ENCODE data around the gene NADK2.
A peak's percentile ranks its signal among the peaks of the same experiment; 100 is the strongest.

The NADK2 gene

GRCh38 chr5:36160617-36161016, 81.1 kb downstream of the NADK2 start:
- DNase-seq, result no peak

- no peak for DNase-seq
Measured at GRCh38 chr5:36158144-36158543, 83.6 kb downstream of the NADK2 start.

GRCh38 chr5:36156619-36157018, 85.1 kb downstream of the NADK2 start:
- no peak for DNase-seq

GRCh38 chr5:36156121-36156601, 85.6 kb downstream of the NADK2 start:
- no peak for DNase-seq

- no peak for DNase-seq
Measured at GRCh38 chr5:36155291-36155690, 86.4 kb downstream of the NADK2 start.

GRCh38 chr5:36153726-36154125, 88.0 kb downstream of the NADK2 start:
- no peak for DNase-seq

- DNase-seq, result no peak
Measured at GRCh38 chr5:36153298-36153677, 88.4 kb downstream of the NADK2 start.

GRCh38 chr5:36152324-36153297, 89.1 kb downstream of the NADK2 start:
- no peak for DNase-seq

- DNase-seq, result peak; percentile 94 to 96
Measured at GRCh38 chr5:36151434-36152323, 90.0 kb downstream of the NADK2 start, which contains the start of the genes LMBRD2 and SKP2. TSS of gene LMBRD2 (minus strand) at chr5:36151887. CDS start at chr5:36143349, 8,538 bp downstream. TSS of gene SKP2 (plus strand) at chr5:36152111. CDS start at chr5:36152263, 152 bp downstream.

GRCh38 chr5:36150676-36151433, 90.9 kb downstream of the NADK2 start:
- DNase-seq, result peak; percentile 9

GRCh38 chr5:36147681-36148080, 94.0 kb downstream of the NADK2 start:
- DNase-seq, result no peak

GRCh38 chr5:36146390-36146789, 95.3 kb downstream of the NADK2 start:
- no peak for DNase-seq

GRCh38 chr5:36145311-36145710, 96.4 kb downstream of the NADK2 start:
- no peak for DNase-seq
